ENCODE measurements around the gene PRDM5.

The PRDM5 gene

DNA sequence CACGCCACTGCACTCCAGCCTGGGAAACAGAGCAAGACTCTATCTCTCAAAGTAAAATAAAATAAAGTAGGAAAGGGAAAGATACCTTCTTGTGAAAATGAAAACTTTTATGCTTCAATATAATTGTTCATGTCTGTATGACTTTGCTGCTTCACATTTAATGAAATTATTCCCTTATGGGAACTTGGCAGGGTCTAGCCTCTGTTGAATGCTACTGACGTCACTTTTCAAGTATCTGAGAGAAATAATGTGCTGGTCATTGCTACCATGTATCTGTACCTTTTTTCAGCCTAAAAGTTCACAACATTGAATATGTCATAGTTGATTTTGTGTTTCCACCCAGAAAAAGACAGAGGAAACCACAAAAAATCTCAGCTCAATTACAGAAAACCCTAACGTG, 65.2 kb downstream of the PRDM5 start:
- Histone ChIP-seq H3K27me3 (ENCODE audit: control insufficient read depth, insufficient read depth, low read length) (no peaks in the 10 kb centered on the region), H3K4me3 (ENCODE audit: low read depth, low read length) (no peak overlapping the region), H3K4me2 (ENCODE audit: low read length) (no peak overlapping the region), H3K4me1 (no peaks in the 10 kb centered on the region), H3K36me3 (ENCODE audit: control insufficient read depth, insufficient read depth, low read length) (no peaks in the 10 kb centered on the region), H3K79me2 (no peaks in the 10 kb centered on the region), H2AFZ (no peak overlapping the region), H3K27ac (no peak overlapping the region), H3K9ac (no peak overlapping the region), H3K9me3 (ENCODE audit: control insufficient read depth, low read length) (no peaks in the 10 kb centered on the region)
- TF ChIP-seq, protein P1, sequence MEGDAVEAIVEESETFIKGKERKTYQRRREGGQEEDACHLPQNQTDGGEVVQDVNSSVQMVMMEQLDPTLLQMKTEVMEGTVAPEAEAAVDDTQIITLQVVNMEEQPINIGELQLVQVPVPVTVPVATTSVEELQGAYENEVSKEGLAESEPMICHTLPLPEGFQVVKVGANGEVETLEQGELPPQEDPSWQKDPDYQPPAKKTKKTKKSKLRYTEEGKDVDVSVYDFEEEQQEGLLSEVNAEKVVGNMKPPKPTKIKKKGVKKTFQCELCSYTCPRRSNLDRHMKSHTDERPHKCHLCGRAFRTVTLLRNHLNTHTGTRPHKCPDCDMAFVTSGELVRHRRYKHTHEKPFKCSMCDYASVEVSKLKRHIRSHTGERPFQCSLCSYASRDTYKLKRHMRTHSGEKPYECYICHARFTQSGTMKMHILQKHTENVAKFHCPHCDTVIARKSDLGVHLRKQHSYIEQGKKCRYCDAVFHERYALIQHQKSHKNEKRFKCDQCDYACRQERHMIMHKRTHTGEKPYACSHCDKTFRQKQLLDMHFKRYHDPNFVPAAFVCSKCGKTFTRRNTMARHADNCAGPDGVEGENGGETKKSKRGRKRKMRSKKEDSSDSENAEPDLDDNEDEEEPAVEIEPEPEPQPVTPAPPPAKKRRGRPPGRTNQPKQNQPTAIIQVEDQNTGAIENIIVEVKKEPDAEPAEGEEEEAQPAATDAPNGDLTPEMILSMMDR (IDR thresholded peaks at IDR 0.05), result no peak

DNA sequence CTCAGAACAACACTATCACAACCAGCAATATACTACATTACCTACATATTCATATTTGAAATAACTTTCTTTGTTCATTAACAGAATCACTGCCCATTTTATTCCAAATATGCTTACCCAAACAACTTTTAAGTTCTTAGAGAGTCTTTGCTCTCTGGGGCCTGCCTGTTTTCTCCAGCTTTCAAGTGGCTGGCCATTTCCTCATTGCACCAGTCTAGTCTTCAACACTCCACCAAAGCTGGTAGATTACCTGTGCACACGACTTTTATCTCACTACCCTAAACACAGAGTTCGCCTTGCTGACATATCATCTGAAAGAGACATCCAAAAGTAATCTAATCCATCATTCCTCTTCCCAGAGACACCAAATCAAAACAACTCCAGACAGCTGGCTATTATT, 66.2 kb downstream of the PRDM5 start:
- Histone ChIP-seq H3K27me3 (ENCODE audit: control insufficient read depth, insufficient read depth, low read length) (no peaks in the 10 kb centered on the region), H3K27ac (no peak overlapping the region), H2AFZ (no peak overlapping the region), H3K9ac (no peak overlapping the region), H3K79me2 (no peaks in the 10 kb centered on the region), H3K36me3 (ENCODE audit: control insufficient read depth, insufficient read depth, low read length) (no peaks in the 10 kb centered on the region), H3K9me3 (ENCODE audit: control insufficient read depth, low read length) (no peaks in the 10 kb centered on the region), H3K4me3 (ENCODE audit: low read depth, low read length) (no peak overlapping the region), H3K4me2 (ENCODE audit: low read length) (no peak overlapping the region), H3K4me1 (no peaks in the 10 kb centered on the region)
- TF ChIP-seq, protein P1 (IDR thresholded peaks at IDR 0.05), result no peak

DNA sequence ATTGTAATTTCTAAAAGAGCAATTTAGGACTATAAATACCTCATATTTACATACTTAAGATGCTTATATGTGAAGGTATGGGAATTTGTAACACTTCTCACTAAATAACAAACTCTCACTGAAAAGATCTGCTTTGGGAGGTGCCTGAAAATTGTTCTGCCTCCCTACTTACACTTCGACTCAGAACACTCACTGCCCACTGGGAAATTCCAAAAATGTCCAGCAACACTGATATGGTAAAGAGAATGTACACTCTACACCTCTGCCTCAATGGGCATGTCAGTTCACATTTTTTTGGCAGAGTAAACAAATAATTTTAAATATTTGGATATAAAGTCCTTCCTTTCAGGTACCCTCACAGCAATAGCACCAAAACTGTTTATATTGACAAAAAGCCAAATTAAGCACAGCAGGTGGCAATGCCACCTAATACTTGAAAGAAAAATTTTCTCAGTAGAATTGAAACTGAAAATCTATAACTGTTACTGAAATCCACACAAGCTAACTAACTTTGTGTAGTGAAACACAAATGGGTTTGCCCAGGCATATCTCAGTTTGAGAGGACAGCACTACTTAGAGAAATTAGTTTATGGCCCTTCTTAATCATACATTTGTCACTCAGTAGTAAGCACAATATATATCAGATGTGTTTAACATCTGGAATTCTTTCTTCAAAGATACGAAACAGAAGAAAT, 67.1 kb downstream of the PRDM5 start:
- Histone ChIP-seq H2AFZ (no peak overlapping the region), H3K9ac (no peak overlapping the region), H3K4me2 (ENCODE audit: low read length) (no peak overlapping the region), H3K27me3 (ENCODE audit: control insufficient read depth, insufficient read depth, low read length) (no peaks in the 10 kb centered on the region), H3K79me2 (no peaks in the 10 kb centered on the region), H3K36me3 (ENCODE audit: control insufficient read depth, insufficient read depth, low read length) (no peaks in the 10 kb centered on the region), H3K4me3 (ENCODE audit: low read depth, low read length) (no peak overlapping the region), H3K9me3 (ENCODE audit: control insufficient read depth, low read length) (no peaks in the 10 kb centered on the region), H3K4me1 (no peaks in the 10 kb centered on the region), H3K27ac (no peak overlapping the region)
- TF ChIP-seq, protein P1 (IDR thresholded peaks at IDR 0.05), result no peak

DNA sequence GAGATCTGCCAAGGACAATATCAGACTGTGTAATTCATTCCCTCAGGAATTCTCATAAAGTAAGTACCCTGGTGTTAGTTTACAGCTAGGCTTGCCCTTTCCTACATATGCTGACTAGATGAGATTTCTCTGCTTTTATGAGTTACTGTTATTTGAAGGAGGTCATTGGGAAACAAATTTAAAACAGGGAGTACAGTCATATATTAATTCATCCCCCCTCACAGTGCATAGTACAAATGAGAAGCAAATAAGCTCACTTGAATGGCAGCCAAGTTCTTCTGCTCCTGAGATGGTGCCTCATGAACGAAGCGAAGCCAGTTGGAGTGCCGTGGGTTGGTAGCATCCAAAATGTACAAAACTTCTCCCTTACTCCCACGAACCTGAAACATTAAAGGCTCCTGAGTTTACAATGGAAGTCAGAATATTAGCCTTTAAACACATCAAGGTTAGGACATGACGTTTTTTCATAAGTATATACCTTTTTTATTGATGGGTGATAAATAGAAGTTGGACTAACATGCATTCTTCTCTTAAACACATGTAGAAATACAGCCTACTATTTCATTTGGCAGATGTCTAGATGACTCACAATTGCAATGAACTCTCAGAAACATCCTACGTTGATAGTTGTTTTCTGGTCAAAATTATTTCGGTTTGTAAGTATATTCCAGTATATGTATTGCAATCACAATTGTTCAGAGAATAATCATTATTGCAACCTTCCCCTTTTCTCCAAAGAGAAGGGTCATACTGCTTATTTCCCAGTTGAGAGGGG, 69.2 kb downstream of the PRDM5 start:
- no peak overlapping the region for H3K27ac ChIP-seq
- TF ChIP-seq, protein P1 (IDR thresholded peaks at IDR 0.05), result no peak
- H3K27me3 ChIP-seq (ENCODE audit: control insufficient read depth, insufficient read depth, low read length), result no peaks in the 10 kb centered on the region
- no peaks in the 10 kb centered on the region for H3K36me3 ChIP-seq (ENCODE audit: control insufficient read depth, insufficient read depth, low read length)
- H3K4me2 ChIP-seq (ENCODE audit: low read length), result no peak overlapping the region
- no peaks in the 10 kb centered on the region for H3K9me3 ChIP-seq (ENCODE audit: control insufficient read depth, low read length)
- H2AFZ ChIP-seq, result no peak overlapping the region
- H3K4me1 ChIP-seq, result no peaks in the 10 kb centered on the region
- no peak overlapping the region for H3K9ac ChIP-seq
- H3K79me2 ChIP-seq, result no peaks in the 10 kb centered on the region
- no peak overlapping the region for H3K4me3 ChIP-seq (ENCODE audit: low read depth, low read length)
